Activated naive CD4-positive, alpha-beta T cell treated with anti-CD3 and anti-CD28 coated beads for 36 hours (primary cell): Measurements from ENCODE around the gene HUS1B. TPM values are rescaled to one million over a fixed set of nuclear protein-coding genes. Genes with fewer than 3 reads are reported as not detected.
A peak's percentile ranks its signal among the peaks of the same experiment; 100 is the strongest.

Experiments used
- CTCF ChIA-PET: fragments of 350-600 bp; sonication (Branson Sonifier 250); formaldehyde crosslinking; loops from one replicate; lab custom pipeline; 2021; ENCODE audit warnings: antibody characterized with exemption; lab: Charles Lee
- DNase-seq: peaks from one replicate; pipeline ENCODE4 v3.0.0-alpha.2; 2020
- H3K27ac Mint-ChIP-seq: one replicate; pipeline ENCODE4 v1.8.0; 2021; ENCODE audit warnings: mild to moderate bottlenecking, mixed read lengths
- H3K27me3 Mint-ChIP-seq: one replicate; pipeline ENCODE4 v1.8.0; 2021; ENCODE audit warnings: low read depth, mixed read lengths
- H3K36me3 Mint-ChIP-seq: one replicate; pipeline ENCODE4 v1.8.0; 2021; ENCODE audit warnings: low read depth, mixed read lengths
- H3K4me1 Mint-ChIP-seq: one replicate; pipeline ENCODE4 v1.8.0; 2021; ENCODE audit warnings: low read depth, mixed read lengths
- H3K4me3 Mint-ChIP-seq: one replicate; pipeline ENCODE4 v1.8.0; 2021; ENCODE audit warnings: mild to moderate bottlenecking, moderate library complexity, mixed read lengths
- H3K9me3 Mint-ChIP-seq: one replicate; pipeline ENCODE4 v1.8.0; 2021; ENCODE audit warnings: mixed read lengths
- intact Hi-C: fragments of 100-400 bp; cut with micrococcal nuclease; formaldehyde crosslinking; loops from one replicate; pipeline ENCODE4 v1.15.1; 2023
- total RNA-seq, 2 experiments: library from RNA; stranded (reverse); gene quantifications; one replicate each; pipeline ENCODE4 v1.2.3, GENCODE V29; 2021

The HUS1B gene
- total RNA-seq, 2 experiments from 2014 or later: 0.67 to 1.2 TPM

DNA sequence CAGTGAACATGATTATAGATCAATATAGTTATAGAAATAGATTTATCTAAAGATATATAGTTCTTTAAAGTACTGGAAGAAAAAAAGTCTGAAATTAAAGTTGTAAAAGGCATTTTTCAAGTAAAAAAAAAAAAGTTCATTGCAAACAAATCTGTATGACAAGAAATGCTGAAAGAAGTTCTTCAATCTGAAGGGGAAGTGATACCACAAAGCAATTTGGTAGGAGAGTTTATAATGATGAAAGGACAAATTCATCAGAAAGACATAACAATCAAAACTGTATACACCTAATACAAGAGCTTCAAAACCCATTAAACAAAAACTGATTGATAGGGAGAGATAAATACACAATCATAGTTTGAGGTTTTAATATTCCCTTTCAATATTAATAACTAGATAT lies 14.1 kb downstream of the HUS1B start:
- Mint-ChIP-seq H3K4me3 (no peak overlapping the region), H3K9me3 (no peaks in the 10 kb centered on the region), H3K27ac (no peak overlapping the region), H3K36me3 (no peaks in the 10 kb centered on the region), H3K4me1 (peaks cover 26% of the 10 kb centered on the region), H3K27me3 (no peaks in the 10 kb centered on the region)
- intact Hi-C loops: no loop called here
- CTCF ChIA-PET: no interaction called here
- DNase-seq: no peak

DNA sequence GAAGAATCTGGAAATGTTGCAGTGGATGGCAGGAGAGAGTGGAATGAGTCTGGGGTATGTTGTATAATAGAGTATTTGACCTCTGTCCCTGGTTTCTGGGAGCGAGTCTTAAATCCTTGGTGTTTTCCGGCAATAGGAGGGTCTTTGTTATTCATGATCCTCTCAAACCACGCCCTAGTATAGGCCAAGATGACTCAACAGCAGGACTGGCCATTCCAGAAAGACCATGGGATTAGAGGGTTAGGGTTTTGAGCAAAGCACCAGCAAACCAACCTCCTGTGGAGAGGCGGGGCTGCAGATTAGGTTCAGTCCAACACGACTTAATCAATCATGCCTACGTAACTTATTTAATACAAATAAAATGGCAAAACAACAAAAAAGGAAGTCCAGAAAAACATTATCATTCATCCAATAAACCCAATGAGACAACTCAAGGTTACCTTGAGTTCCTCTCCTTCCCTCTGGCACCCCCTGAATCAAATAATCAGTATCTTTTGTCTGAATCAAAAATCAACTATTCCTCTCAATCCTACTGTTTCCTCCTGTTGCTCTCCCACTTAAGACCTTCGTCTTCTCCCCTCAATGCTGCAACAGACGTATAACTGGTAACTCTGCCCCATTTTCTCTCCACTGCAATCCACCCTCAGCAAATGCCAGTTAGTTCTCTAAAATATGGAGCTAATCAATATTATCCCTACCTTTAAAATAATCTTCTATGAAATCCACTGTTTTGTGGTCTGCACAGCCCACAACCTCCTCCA lies 15.5 kb downstream of the HUS1B start:
- CTCF ChIA-PET: interaction anchor here (0.6 to 0.7 kb wide), 2 partner anchors 247 to 268 kb away, joined by 3 to 4 read pairs; no protein-coding TSS in a partner anchor
- H3K4me3 Mint-ChIP-seq: no peak overlapping the region
- H3K36me3 Mint-ChIP-seq: peaks cover 8% of the 10 kb centered on the region
- no peak overlapping the region for H3K27ac Mint-ChIP-seq
- H3K4me1 Mint-ChIP-seq: peaks cover 24% of the 10 kb centered on the region
- intact Hi-C loops: no loop called here
- H3K9me3 Mint-ChIP-seq: no peaks in the 10 kb centered on the region
- no peak for DNase-seq
- H3K27me3 Mint-ChIP-seq: no peaks in the 10 kb centered on the region

DNA sequence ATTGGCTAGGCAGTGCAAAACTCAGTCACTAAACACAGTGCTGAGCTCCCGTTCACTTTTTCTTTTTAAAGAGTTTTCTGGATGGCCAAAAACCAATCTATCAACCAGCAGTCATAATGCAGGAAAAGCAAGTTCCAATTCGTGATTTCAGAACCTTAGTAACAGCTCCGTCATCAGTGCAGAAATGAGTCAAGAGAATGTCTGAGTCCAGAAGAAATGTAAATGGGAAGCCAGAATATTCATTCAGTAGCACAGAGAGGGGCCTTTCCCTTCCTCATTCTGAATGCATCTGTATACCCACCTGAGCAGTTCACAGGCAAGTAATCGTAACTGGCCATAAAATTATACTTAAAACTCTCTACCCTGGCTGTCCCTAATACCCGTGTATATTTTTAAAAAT lies 20.4 kb downstream of the HUS1B start:
- no peaks in the 10 kb centered on the region for H3K9me3 Mint-ChIP-seq
- intact Hi-C loops: loop anchor here (1.0 kb wide), 1 partner anchor 49 kb away; no protein-coding TSS in a partner anchor
- CTCF ChIA-PET: interaction anchor here (0.6 to 1.6 kb wide), 4 partner anchors 15 to 119 kb away, joined by 3 to 4 read pairs (median 3); no protein-coding TSS in a partner anchor
- peaks cover 19% of the 10 kb centered on the region for H3K4me1 Mint-ChIP-seq
- H3K27me3 Mint-ChIP-seq: no peaks in the 10 kb centered on the region
- H3K4me3 Mint-ChIP-seq: no peak overlapping the region
- H3K27ac Mint-ChIP-seq: peak overlapping the region; percentile 50
- H3K36me3 Mint-ChIP-seq: peaks cover 19% of the 10 kb centered on the region
- DNase-seq: peak; percentile 44

DNA sequence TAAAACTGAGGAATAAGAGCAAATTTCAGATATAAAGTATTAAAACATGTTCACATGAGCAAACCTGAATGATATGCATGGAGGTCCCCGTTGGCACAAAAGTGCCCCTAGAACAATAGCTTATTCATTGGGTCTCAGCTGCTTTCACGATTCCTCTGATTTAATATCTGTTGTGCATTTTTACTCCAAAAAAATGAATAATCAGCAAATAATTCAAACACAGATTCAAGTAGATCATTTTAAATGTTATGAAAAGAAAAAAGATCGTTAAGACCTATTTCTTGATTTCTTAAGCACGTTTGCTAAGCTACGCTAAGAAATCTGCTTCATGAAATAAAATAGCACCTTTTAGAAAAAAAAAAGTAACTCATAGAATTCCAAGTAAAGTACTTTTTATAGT lies 21.7 kb downstream of the HUS1B start:
- H3K4me3 Mint-ChIP-seq: no peak overlapping the region
- H3K9me3 Mint-ChIP-seq: no peaks in the 10 kb centered on the region
- intact Hi-C loops: no loop called here
- DNase-seq: no peak
- H3K4me1 Mint-ChIP-seq: peaks cover 19% of the 10 kb centered on the region
- CTCF ChIA-PET: interaction anchor here (0.6 kb wide), 1 partner anchor 402 kb away, joined by 3 read pairs; no protein-coding TSS in a partner anchor
- H3K27me3 Mint-ChIP-seq: no peaks in the 10 kb centered on the region
- no peak overlapping the region for H3K27ac Mint-ChIP-seq
- H3K36me3 Mint-ChIP-seq: peaks cover 22% of the 10 kb centered on the region

DNA sequence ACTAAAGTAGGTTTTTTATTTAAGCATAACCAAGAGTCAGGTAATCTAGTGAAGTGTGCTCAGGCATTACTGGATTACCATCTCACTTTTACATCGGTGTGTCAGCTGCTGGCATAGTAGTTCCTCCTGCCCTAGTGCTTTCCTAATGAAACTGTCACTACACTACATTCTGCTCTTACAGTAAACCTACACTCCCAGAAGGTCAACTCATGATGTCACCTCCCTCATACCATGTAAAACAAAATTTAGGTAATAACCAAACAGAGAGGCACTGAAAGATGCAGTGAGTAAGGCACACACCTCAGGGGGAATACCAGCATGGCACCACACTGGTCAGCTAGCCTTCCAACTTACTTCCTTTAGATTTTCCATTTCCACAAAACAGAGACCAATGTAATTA lies 23.3 kb downstream of the HUS1B start:
- Mint-ChIP-seq H3K9me3 (no peaks in the 10 kb centered on the region), H3K4me1 (peaks cover 22% of the 10 kb centered on the region), H3K36me3 (peaks cover 22% of the 10 kb centered on the region), H3K4me3 (no peak overlapping the region), H3K27me3 (no peaks in the 10 kb centered on the region), H3K27ac (no peak overlapping the region)
- DNase-seq: no peak
- intact Hi-C loops: no loop called here
- CTCF ChIA-PET: no interaction called here

DNA sequence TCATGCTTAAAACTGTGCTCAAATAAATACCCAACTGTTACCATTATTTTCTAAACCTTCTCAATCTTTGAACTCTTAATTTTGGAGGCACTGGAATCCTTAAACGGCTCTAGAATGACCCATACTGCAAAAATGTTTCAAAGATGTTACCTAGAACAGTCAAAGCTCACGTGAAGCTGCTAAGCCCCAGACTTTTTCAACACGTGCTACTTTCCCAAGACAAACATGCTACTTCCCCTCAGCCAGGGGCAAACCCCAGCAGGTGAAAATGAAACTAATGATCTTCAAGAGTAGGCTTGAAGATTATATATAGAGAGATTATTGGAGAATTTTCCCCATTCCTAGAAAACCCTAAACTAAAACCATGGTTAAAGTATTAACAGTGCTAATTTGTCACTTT lies 28.1 kb downstream of the HUS1B start:
- peak; percentile 41 for DNase-seq
- H3K36me3 Mint-ChIP-seq: peaks cover 16% of the 10 kb centered on the region
- no peaks in the 10 kb centered on the region for H3K9me3 Mint-ChIP-seq
- H3K27ac Mint-ChIP-seq: no peak overlapping the region
- no peaks in the 10 kb centered on the region for H3K27me3 Mint-ChIP-seq
- intact Hi-C loops: no loop called here
- H3K4me1 Mint-ChIP-seq: peaks cover 11% of the 10 kb centered on the region
- CTCF ChIA-PET: interaction anchor here (1.2 kb wide), 1 partner anchor 89 kb away, joined by 4 read pairs; no protein-coding TSS in a partner anchor
- no peak overlapping the region for H3K4me3 Mint-ChIP-seq

DNA sequence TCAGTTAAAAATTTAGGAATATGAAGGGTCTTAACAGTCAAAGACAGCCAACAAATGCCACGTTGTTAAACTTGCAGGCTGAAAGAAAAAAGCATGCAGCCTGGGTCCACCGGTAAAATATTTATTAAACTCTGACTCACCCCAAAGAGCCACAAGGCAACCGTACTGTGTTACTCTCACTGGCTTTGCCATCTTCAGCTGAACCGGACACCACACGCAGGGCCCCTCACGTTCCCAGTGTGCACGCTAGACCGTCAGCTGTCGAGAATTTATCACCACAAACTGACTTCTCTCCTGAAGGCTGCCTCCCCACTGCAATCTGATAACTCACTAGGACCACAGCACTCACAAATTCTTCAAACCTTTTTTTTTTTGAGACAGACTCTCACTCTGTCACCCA lies 30.7 kb downstream of the HUS1B start:
- CTCF ChIA-PET: no interaction called here
- Mint-ChIP-seq H3K27ac (no peak overlapping the region), H3K27me3 (no peaks in the 10 kb centered on the region), H3K4me1 (peaks cover 9% of the 10 kb centered on the region), H3K4me3 (no peak overlapping the region), H3K36me3 (peaks cover 8% of the 10 kb centered on the region), H3K9me3 (no peaks in the 10 kb centered on the region)
- intact Hi-C loops: no loop called here
- no peak for DNase-seq

DNA sequence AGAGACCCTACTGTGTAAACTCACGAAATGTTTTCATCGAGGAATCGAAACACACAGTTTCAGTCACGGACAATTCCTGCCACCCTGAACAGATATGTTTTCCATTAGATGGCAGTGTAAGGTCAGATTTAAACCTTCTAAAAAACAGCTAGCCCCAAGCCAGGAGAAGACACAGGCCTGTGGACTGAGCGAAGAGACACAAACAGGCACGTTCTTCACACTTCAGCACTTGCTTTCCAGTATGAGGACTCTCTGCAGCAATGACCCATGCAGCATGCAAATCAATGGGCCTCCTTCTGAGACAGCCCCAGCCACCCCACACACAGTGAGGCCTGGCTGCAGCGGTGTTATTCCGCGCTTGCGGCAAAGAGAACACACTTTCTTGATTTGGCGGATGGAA lies 31.9 kb downstream of the HUS1B start:
- H3K9me3 Mint-ChIP-seq: no peaks in the 10 kb centered on the region
- intact Hi-C loops: no loop called here
- DNase-seq: no peak
- H3K27me3 Mint-ChIP-seq: no peaks in the 10 kb centered on the region
- H3K36me3 Mint-ChIP-seq: peaks cover 6% of the 10 kb centered on the region
- no peak overlapping the region for H3K4me3 Mint-ChIP-seq
- H3K27ac Mint-ChIP-seq: no peak overlapping the region
- CTCF ChIA-PET: interaction anchor here (0.7 kb wide), 1 partner anchor 94 kb away, joined by 4 read pairs; no protein-coding TSS in a partner anchor
- peaks cover 9% of the 10 kb centered on the region for H3K4me1 Mint-ChIP-seq

DNA sequence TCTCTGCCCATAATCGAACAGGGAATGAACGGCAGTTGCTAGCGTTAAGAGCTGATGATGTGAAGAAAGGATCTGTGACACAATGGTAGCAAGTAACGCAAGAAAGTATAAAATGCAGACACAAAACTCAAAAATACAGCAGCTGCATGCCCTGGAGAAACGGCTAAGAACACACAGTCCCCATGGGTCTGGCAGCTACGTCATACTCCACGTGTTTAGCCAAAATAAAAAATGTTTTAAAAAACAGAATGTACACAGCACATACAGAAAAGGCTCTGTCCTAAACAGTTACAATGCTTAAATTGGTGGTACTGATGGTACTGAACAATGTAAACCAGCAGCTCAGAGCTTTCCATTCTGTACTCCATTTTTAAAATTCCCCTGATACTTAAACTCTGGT lies 34.4 kb downstream of the HUS1B start:
- no peaks in the 10 kb centered on the region for H3K27me3 Mint-ChIP-seq
- no peaks in the 10 kb centered on the region for H3K9me3 Mint-ChIP-seq
- H3K27ac Mint-ChIP-seq: no peak overlapping the region

DNA sequence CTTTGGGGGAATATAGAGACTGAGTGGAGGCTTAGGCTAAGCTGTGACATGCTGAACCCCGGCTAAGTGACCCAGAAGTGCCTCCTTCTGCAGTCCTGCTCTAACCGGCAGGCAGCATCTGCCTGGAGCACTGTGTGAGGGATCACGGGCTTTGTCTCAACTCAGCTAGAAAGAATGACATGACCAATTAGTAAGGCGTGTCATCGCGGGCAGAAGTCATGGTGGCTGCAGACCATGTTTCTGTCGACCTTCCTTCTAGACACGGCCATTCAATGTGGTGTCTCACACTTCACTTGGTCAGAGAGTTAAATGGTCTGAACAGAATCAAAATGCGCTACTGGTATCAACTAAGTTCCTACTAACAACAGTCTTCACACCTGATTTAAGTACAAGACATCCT lies 35.0 kb downstream of the HUS1B start:
- Mint-ChIP-seq H3K4me3 (no peak overlapping the region), H3K9me3 (no peaks in the 10 kb centered on the region), H3K27me3 (no peaks in the 10 kb centered on the region), H3K27ac (no peak overlapping the region), H3K4me1 (no peaks in the 10 kb centered on the region), H3K36me3 (peaks cover 13% of the 10 kb centered on the region)
- DNase-seq: no peak
- CTCF ChIA-PET: interaction anchor here (0.7 to 1.1 kb wide), 2 partner anchors 465 to 775 kb away, joined by 3 read pairs; no protein-coding TSS in a partner anchor
- intact Hi-C loops: no loop called here

More for the DNA sequence above, 34.4 kb downstream of the HUS1B start:
- H3K4me1 Mint-ChIP-seq: no peaks in the 10 kb centered on the region
- H3K4me3 Mint-ChIP-seq: no peak overlapping the region
- H3K36me3 Mint-ChIP-seq: peaks cover 9% of the 10 kb centered on the region
- no peak for DNase-seq
- intact Hi-C loops: no loop called here
- CTCF ChIA-PET: interaction anchor here (0.7 to 1.1 kb wide), 2 partner anchors 465 to 774 kb away, joined by 3 read pairs; no protein-coding TSS in a partner anchor

DNA sequence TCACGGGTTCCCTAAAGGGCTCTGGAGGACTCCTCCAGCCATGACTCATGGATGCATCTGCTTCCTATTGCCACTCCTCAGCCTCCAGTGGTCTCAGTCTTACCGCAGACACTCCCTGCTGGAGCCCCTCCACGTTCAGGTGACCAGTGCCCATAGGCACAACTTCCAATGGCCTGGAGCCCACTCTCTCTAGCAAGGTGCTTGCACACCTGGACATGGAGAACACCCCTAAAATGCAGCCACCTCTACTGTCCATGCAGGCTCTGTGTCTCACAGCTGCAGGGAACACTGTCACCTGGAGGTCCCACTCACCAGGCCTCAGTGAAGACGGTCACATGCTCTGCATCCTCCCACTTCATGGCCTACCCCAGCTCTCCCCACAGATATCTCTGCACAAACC lies 36.0 kb downstream of the HUS1B start:
- CTCF ChIA-PET: interaction anchor here (0.6 kb wide), 1 partner anchor 371 kb away, joined by 3 read pairs; no protein-coding TSS in a partner anchor
- Mint-ChIP-seq H3K27ac (no peak overlapping the region), H3K4me3 (no peak overlapping the region), H3K36me3 (peaks cover 11% of the 10 kb centered on the region), H3K9me3 (no peaks in the 10 kb centered on the region), H3K4me1 (no peaks in the 10 kb centered on the region), H3K27me3 (no peaks in the 10 kb centered on the region)
- no peak for DNase-seq
- intact Hi-C loops: no loop called here

DNA sequence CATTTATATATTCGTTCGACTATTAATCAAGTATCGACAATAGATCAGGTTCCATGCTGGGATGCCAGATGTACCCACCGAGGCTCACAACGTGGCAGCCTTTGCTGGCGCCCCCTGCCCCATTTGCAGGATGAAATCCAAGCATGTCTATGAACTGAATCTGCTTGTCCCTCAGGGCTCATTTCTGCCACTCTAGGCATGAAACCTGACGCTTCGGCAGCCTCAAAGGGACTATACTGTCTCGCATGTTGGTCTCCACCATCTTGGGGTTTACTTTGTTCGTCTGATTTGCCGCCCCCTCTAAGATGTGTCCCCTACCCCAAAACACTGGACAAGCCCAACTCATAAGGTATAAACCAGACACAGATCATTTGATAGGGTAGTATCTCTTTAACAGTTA lies 36.7 kb downstream of the HUS1B start:
- H3K36me3 Mint-ChIP-seq: peaks cover 11% of the 10 kb centered on the region
- H3K4me3 Mint-ChIP-seq: no peak overlapping the region

More for the DNA sequence above, 36.7 kb downstream of the HUS1B start:
- no peak overlapping the region for H3K27ac Mint-ChIP-seq
- H3K4me1 Mint-ChIP-seq: no peaks in the 10 kb centered on the region
- intact Hi-C loops: no loop called here
- CTCF ChIA-PET: no interaction called here
- H3K9me3 Mint-ChIP-seq: no peaks in the 10 kb centered on the region
- no peaks in the 10 kb centered on the region for H3K27me3 Mint-ChIP-seq
- no peak for DNase-seq
